PC-9 (cell line): ENCODE results near the gene SLCO2B1. TPM values are rescaled to one million over a fixed set of nuclear protein-coding genes. Genes with fewer than 3 reads are reported as not detected.

Experiments used
- BruUV-seq: library from RNA; stranded (reverse); fragments of 400-500 nt; replicated peaks from 2 replicates; lab custom pipeline; 2021; lab: Mats Ljungman, UMichigan
- CTCF ChIA-PET: fragments of 300-600 bp; sonication (Branson Sonifier 250); formaldehyde crosslinking; loops from one replicate; lab custom pipeline; 2022; ENCODE audit warnings: antibody characterized with exemption; lab: Charles Lee
- POLR2A ChIA-PET: fragments of 300-600 bp; sonication (Branson Sonifier 250); formaldehyde crosslinking; loops from one replicate; lab custom pipeline; 2022; ENCODE audit warnings: antibody characterized with exemption; ENCODE audit not compliant: unreplicated experiment; lab: Charles Lee
- DNase-seq, 2 experiments: peaks; one replicate each; pipeline versions ENCODE4 v3.0.0 to v3.0.0-alpha.2; 2015 to 2022; ENCODE audit warnings: mixed read lengths in 1 of 2
- H2AFZ ChIP-seq: fragments of 200-600 bp; sonication (generic); 2 replicates; pipeline ENCODE4 v1.8.1; 2017; ENCODE audit warnings: antibody characterized with exemption
- H3F3A ChIP-seq: fragments of 200-600 bp; sonication (generic); 2 replicates; pipeline ENCODE4 v1.8.1; 2017; ENCODE audit warnings: antibody characterized with exemption, mild to moderate bottlenecking, low read depth; ENCODE audit not compliant: insufficient read depth
- H3K27ac ChIP-seq: fragments of 200-600 bp; sonication (generic); 2 replicates; pipeline ENCODE4 v1.6.1; 2016; ENCODE audit warnings: mixed run types
- H3K27me3 ChIP-seq: fragments of 200-600 bp; sonication (generic); 2 replicates; pipeline ENCODE4 v1.6.1; 2016; ENCODE audit warnings: low read depth, mixed run types; ENCODE audit not compliant: insufficient read depth
- H3K36me3 ChIP-seq: fragments of 200-600 bp; sonication (generic); 2 replicates; pipeline ENCODE4 v1.6.1; 2016; ENCODE audit warnings: low read depth, mixed run types
- H3K4me1 ChIP-seq: fragments of 200-600 bp; sonication (generic); replicated peaks from 2 replicates; pipeline ENCODE4 v1.6.1; 2016; ENCODE audit warnings: mixed run types; ENCODE audit not compliant: insufficient read depth
- H3K4me2 ChIP-seq: fragments of 200-600 bp; sonication (generic); 2 replicates; pipeline ENCODE4 v1.6.1; 2017; ENCODE audit warnings: mixed run types
- H3K4me3 ChIP-seq: fragments of 200-600 bp; sonication (generic); 2 replicates; pipeline ENCODE4 v1.6.1; 2016; ENCODE audit warnings: mixed run types
- H3K79me2 ChIP-seq: fragments of 200-600 bp; sonication (generic); 2 replicates; pipeline ENCODE4 v1.6.1; 2017; ENCODE audit warnings: low read depth, mixed run types
- H3K9me2 ChIP-seq: fragments of 200-600 bp; sonication (generic); 2 replicates; pipeline ENCODE4 v1.8.1; 2017; ENCODE audit warnings: mild to moderate bottlenecking; ENCODE audit not compliant: insufficient read depth
- H3K9me3 ChIP-seq: fragments of 200-600 bp; sonication (generic); 2 replicates; pipeline ENCODE4 v1.8.1; 2016; ENCODE audit warnings: low read depth; ENCODE audit not compliant: insufficient read depth
- H4K20me1 ChIP-seq: fragments of 200-600 bp; sonication (generic); 2 replicates; pipeline ENCODE4 v1.8.1; 2017; ENCODE audit not compliant: insufficient read depth
- EZH2 ChIP-seq: fragments of 200-600 bp; sonication (generic); IDR thresholded peaks from 2 replicates; pipeline ENCODE4 v1.8.0; 2017; ENCODE audit warnings: antibody characterized with exemption, low read depth
- intact Hi-C: fragments of 100-400 bp; cut with micrococcal nuclease; formaldehyde crosslinking; loops from one replicate; pipeline ENCODE4 v1.10.0; 2022; ENCODE audit not compliant: unreplicated experiment
- total RNA-seq: library from RNA; stranded (reverse); gene quantifications from 2 replicates; pipeline ENCODE4 v1.2.3, GENCODE V29; 2021
- TF ChIP-seq, protein P1 (sequence below): fragments of 200-600 bp; sonication (generic); conservative IDR thresholded peaks from 2 replicates; pipeline ENCODE4 v1.6.1; 2017; ENCODE audit warnings: mixed run types, antibody characterized with exemption, mild to moderate bottlenecking, moderate library complexity

SLCO2B1 gene
- total RNA-seq, 1 experiment from 2014 or later = 1.3 TPM

DNA sequence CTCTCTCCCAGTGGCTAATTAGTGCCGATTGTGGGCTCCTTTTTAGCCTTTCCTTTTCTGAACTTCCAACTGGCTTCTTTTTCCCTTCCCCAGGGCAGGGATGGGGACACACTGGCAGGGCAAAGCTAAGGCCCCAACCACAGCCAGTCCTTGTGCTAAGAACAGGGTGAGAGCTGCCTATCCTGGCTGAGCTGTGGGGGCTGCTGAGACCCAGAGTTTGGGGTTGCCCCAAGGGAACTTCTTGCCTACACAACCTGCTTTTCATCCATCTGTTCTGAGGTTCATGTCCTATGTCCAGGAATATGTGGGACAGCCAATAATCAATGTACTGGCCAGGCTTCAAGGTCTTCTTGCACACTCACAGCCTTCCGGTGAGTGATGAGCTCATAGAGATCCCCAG is 79.7 kb downstream of the SLCO2B1 start:
- H4K20me1 ChIP-seq = 0 out of 2 replicates have a peak, but pooled peaks cover 8% of the 10 kb centered on the region
- BruUV-seq = no TSS peak

GRCh38 chr11:75233754-75234172 is 82.9 kb downstream of the SLCO2B1 start:
- Histone ChIP-seq H4K20me1 (0 out of 2 replicates have a peak, but pooled peaks cover 8% of the 10 kb centered on the region), H3K4me3 (no peak overlapping the region), H3F3A (no peaks in the 10 kb centered on the region), H3K4me1 (no peaks in the 10 kb centered on the region), H3K4me2 (no peak overlapping the region), H3K79me2 (no peaks in the 10 kb centered on the region), H3K9me3 (no peaks in the 10 kb centered on the region), H3K27ac (no peak overlapping the region), H3K27me3 (peaks cover 70% of the 10 kb centered on the region), H3K36me3 (no peaks in the 10 kb centered on the region), H2AFZ (no peak overlapping the region), H3K9me2 (no peaks in the 10 kb centered on the region)
- no TSS peak for BruUV-seq
- peak; percentile 34 to 46 for DNase-seq
- POLR2A ChIA-PET = no interaction called here
- CTCF ChIA-PET = no interaction called here
- intact Hi-C loops = no loop called here
- no peak for TF ChIP-seq EZH2
- TF ChIP-seq, protein P1, sequence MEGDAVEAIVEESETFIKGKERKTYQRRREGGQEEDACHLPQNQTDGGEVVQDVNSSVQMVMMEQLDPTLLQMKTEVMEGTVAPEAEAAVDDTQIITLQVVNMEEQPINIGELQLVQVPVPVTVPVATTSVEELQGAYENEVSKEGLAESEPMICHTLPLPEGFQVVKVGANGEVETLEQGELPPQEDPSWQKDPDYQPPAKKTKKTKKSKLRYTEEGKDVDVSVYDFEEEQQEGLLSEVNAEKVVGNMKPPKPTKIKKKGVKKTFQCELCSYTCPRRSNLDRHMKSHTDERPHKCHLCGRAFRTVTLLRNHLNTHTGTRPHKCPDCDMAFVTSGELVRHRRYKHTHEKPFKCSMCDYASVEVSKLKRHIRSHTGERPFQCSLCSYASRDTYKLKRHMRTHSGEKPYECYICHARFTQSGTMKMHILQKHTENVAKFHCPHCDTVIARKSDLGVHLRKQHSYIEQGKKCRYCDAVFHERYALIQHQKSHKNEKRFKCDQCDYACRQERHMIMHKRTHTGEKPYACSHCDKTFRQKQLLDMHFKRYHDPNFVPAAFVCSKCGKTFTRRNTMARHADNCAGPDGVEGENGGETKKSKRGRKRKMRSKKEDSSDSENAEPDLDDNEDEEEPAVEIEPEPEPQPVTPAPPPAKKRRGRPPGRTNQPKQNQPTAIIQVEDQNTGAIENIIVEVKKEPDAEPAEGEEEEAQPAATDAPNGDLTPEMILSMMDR = no peak

More for the DNA sequence above, 79.7 kb downstream of the SLCO2B1 start:
- no peak overlapping the region for H3K4me3 ChIP-seq
- no peaks in the 10 kb centered on the region for H3K79me2 ChIP-seq
- no peak overlapping the region for H3K4me2 ChIP-seq
- no peak for TF ChIP-seq EZH2
- TF ChIP-seq, protein P1 = no peak
- intact Hi-C loops = no loop called here
- H3K27ac ChIP-seq = no peak overlapping the region
- CTCF ChIA-PET = no interaction called here
- POLR2A ChIA-PET = no interaction called here
- no peaks in the 10 kb centered on the region for H3K4me1 ChIP-seq
- no peaks in the 10 kb centered on the region for H3F3A ChIP-seq
- H3K9me2 ChIP-seq = no peaks in the 10 kb centered on the region
- no peak overlapping the region for H2AFZ ChIP-seq
- peaks cover 79% of the 10 kb centered on the region for H3K27me3 ChIP-seq
- no peak for DNase-seq
- H3K36me3 ChIP-seq = no peaks in the 10 kb centered on the region
- no peaks in the 10 kb centered on the region for H3K9me3 ChIP-seq

DNA sequence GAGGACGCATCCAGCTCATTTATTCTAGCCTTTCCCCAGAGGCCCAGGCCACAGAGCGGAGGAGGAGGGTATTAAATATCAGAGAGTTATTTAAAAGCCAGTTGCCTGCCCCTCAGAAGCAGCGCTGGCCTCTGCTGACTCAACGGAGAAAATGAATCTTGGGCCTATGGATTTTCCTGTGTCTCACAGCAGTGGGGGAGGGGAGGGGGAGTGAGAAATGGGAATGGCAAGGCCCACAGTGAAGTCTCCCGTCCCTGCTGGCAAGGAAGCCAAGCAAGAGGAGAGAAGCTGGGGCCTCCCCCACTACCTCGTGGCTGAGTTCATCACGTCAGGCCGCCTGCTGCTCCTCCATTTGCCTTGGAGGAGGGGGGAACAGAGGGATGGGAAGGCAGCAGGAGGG is 85.2 kb downstream of the SLCO2B1 start:
- Histone ChIP-seq H3K27ac (no peak overlapping the region), H3K27me3 (peaks cover 47% of the 10 kb centered on the region), H3K4me2 (no peak overlapping the region), H4K20me1 (0 out of 2 replicates have a peak, but pooled peaks cover 8% of the 10 kb centered on the region), H3K79me2 (no peaks in the 10 kb centered on the region), H3K9me2 (no peaks in the 10 kb centered on the region), H3K4me1 (no peaks in the 10 kb centered on the region), H3K9me3 (no peaks in the 10 kb centered on the region), H3F3A (no peaks in the 10 kb centered on the region), H3K36me3 (no peaks in the 10 kb centered on the region), H2AFZ (no peak overlapping the region), H3K4me3 (no peak overlapping the region)
- CTCF ChIA-PET = no interaction called here
- BruUV-seq = no TSS peak
- POLR2A ChIA-PET = no interaction called here
- intact Hi-C loops = no loop called here
- no peak for TF ChIP-seq EZH2
- TF ChIP-seq, protein P1 = no peak
- DNase-seq = no peak
